Spleen (tissue), 11 donors: ENCODE measurements around the gene CNBP. TPM values are rescaled to one million over a fixed set of nuclear protein-coding genes. Genes with fewer than 3 reads are reported as not detected.
"Not testable (repeated sequence)": the region's sequence is repeated elsewhere in the genome, so short reads cannot be mapped to it uniquely, and the experiment has no call there.

Experiments used
- DNase-seq: peaks from one replicate; pipeline ENCODE4 v3.0.0-alpha.2; 2020
- H3K27ac ChIP-seq, 8 donors: fragments of 200-600 bp; sonication (generic) in 7 of 8; 1 replicate in 4 of 8; 2 replicates in 4 of 8; pipeline versions ENCODE4 v1.5.0 to v1.8.0; 2016 to 2021; ENCODE audit warnings: inconsistent platforms in 4 of 8, mild to moderate bottlenecking in 4 of 8, moderate library complexity in 1 of 8
- H3K27me3 ChIP-seq, 7 donors: fragments of 200-600 bp; sonication (generic) in 6 of 7; replicated peaks in 1 of 7; 1 replicate in 4 of 7; 2 replicates in 3 of 7; pipeline versions ENCODE4 v1.5.0 to v1.8.0; 2016 to 2021; ENCODE audit warnings: inconsistent platforms in 3 of 7, mild to moderate bottlenecking in 1 of 7
- H3K36me3 ChIP-seq, 6 donors: fragments of 200-600 bp; sonication (generic) in 5 of 6; 1 replicate in 4 of 6; 2 replicates in 2 of 6; pipeline versions ENCODE4 v1.5.0 to v1.8.0; 2016 to 2021; ENCODE audit warnings: inconsistent platforms in 2 of 6
- H3K4me1 ChIP-seq, 6 donors: fragments of 200-600 bp; sonication (generic) in 5 of 6; 1 replicate in 3 of 6; 2 replicates in 3 of 6; pipeline versions ENCODE4 v1.5.0 to v1.8.0; 2016 to 2021; ENCODE audit warnings: inconsistent platforms in 3 of 6
- H3K4me3 ChIP-seq, 8 donors: fragments of 200-600 bp; sonication (generic) in 7 of 8; 1 replicate in 4 of 8; 2 replicates in 4 of 8; pipeline versions ENCODE4 v1.5.0 to v1.8.0; 2016 to 2021; ENCODE audit warnings: inconsistent platforms in 4 of 8, mild to moderate bottlenecking in 4 of 8, moderate library complexity in 2 of 8
- H3K9me3 ChIP-seq, 8 donors: fragments of 200-600 bp; sonication (generic) in 7 of 8; 1 replicate in 4 of 8; 2 replicates in 4 of 8; pipeline versions ENCODE4 v1.5.0 to v1.8.0; 2016 to 2021; ENCODE audit warnings: inconsistent platforms in 4 of 8
- CTCF ChIP-seq, 11 experiments: fragments of 200-600 bp in 7 of 11; fragments of 450-650 bp in 4 of 11; sonication (generic) in 4 of 11; IDR thresholded peaks in 8 of 11; conservative IDR thresholded peaks in 3 of 11; 1 replicate in 7 of 11; 2 replicates in 4 of 11; pipeline versions ENCODE4 v1.4.0 to v1.8.0; 2016 to 2021; ENCODE audit warnings: antibody characterized with exemption in 11 of 11, inconsistent platforms in 4 of 11, mild to moderate bottlenecking in 1 of 11
- POLR2A ChIP-seq, 3 donors: fragments of 450-650 bp; IDR thresholded peaks; one replicate each; pipeline ENCODE4 v1.5.1; 2017; ENCODE audit warnings: antibody characterized with exemption in 3 of 3, mild to moderate bottlenecking in 1 of 3
- POLR2AphosphoS5 ChIP-seq, 3 donors: sonication (generic); formaldehyde crosslinking; IDR thresholded peaks; one replicate each; pipeline ENCODE4 v1.5.1; 2017; ENCODE audit warnings: antibody characterized with exemption in 3 of 3
- whole genome bisulfite sequencing, 5 donors: extraction: QIAGEN DNeasy Blood & Tissue Kit in 3 of 5; methylation state at CpG; one replicate each; pipeline versions ENCODE4 v1.1.5 to v1.1.7; 2013 to 2018; 5-methylcytosine and 5-hydroxymethylcytosine counted together
- intact Hi-C: fragments of 100-400 bp; cut with DNase I; formaldehyde crosslinking; loops from one replicate; pipeline ENCODE4 v1.15.0; 2023; ENCODE audit warnings: low total_unique reads
- polyA plus RNA-seq, 3 donors: library from polyadenylated mRNA; stranded (reverse); fragments of 200-250 nt; gene quantifications; one replicate each; pipeline ENCODE4 v1.2.1, GENCODE V29; 2013
- total RNA-seq, 7 donors: library from RNA; depleted of rRNA in 3 of 7; stranded (reverse); fragments of >200 nt in 3 of 7; fragmentation: NEBNext Ultra II Directional in 4 of 7; extraction: Animal tissue kit (Norgen Biotek cat#: 25700) in 4 of 7; gene quantifications; one replicate each; pipeline versions ENCODE4 v1.1.0 to v1.2.1, GENCODE V29; 2016 to 2021
- donor health status: healthy with polysubstance abuse.
- donor health status: DM: no; HTN: no; CAD: no; lungs with moderate emphysema.
- donor health status: DM: no; HTN: no; CAD: no.
- donor health status: Bipolar disorder and iron deficiency.
- donor health status: healthy.
- donor health status: DM: no; HTN: no; CAD: no.
- donor health status: DM: yes; HTN: yes; CAD: no.

The CNBP gene
- total and polyA plus RNA-seq, 10 donors, result 252 to 420 (median 312) TPM

GRCh38 chr3:129187857-129188256 is 4.2 kb upstream of the CNBP start:
- H3K36me3 ChIP-seq, result no peaks in the 10 kb centered on the region
- H3K27me3 ChIP-seq, result no peaks in the 10 kb centered on the region
- H3K9me3 ChIP-seq, result no peaks in the 10 kb centered on the region
- no peak for DNase-seq
- intact Hi-C loops, result no loop called here
- peak overlapping the region in 3 of 8 donors; percentile 36 to 99 (median 39) for H3K27ac ChIP-seq
- H3K4me1 ChIP-seq, result peaks cover 10 to 38% (median 17%) of the 10 kb centered on the region in 6 donors
- TF ChIP-seq POLR2A (IDR thresholded peaks at IDR 0.05) (no peak), CTCF (IDR thresholded peaks at IDR 0.05 in 8 of 11, conservative IDR thresholded peaks at IDR 0.05 in 3 of 11) (no peak), POLR2AphosphoS5 (IDR thresholded peaks at IDR 0.05) (no peak)
- WGBS, 5 donors, result 47 to 75% (median 50%) methylated on average over 1 of the region's 1 CpG
- no peak overlapping the region for H3K4me3 ChIP-seq

GRCh38 chr3:129185783-129186182 is 2.1 kb upstream of the CNBP start:
- Histone ChIP-seq H3K9me3 (no peaks in the 10 kb centered on the region), H3K27ac (peak overlapping the region in 1 of 8 donors; percentile 99), H3K4me1 (peaks cover 25 to 58% (median 33%) of the 10 kb centered on the region in 6 donors), H3K36me3 (peaks cover 0 to under 1% (median 0%) of the 10 kb centered on the region in 6 donors), H3K27me3 (no peaks in the 10 kb centered on the region), H3K4me3 (no peak overlapping the region)
- 82 to 93% (median 87%) methylated on average over 3 of the region's 3 CpGs for WGBS, 5 donors
- intact Hi-C loops, result no loop called here
- no peak for TF ChIP-seq POLR2A (IDR thresholded peaks at IDR 0.05)
- no peak for TF ChIP-seq POLR2AphosphoS5 (IDR thresholded peaks at IDR 0.05)
- TF ChIP-seq CTCF (IDR thresholded peaks at IDR 0.05 in 8 of 11, conservative IDR thresholded peaks at IDR 0.05 in 3 of 11), result no peak
- DNase-seq, result no peak

- intact Hi-C loops, result not testable (repeated sequence)
These were observed 1.3 kb upstream of the CNBP start for GRCh38 chr3:129184784-129185542.

DNA sequence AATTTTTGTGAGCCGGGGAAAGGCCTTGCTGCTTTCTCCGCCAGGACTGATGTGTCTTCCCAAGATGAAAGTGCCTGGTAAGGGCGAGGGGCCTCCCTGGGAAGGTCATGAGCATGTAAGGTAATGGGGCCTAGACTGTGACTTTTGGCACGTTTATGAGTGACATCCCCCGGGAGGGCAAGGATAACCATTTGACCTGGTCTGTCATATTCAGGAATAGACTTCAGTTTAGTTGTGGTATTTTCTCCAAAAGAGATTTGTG is 631 bp upstream of the CNBP start:
- peak overlapping the region; percentile 83 to 100 (median 98) for H3K27ac ChIP-seq
- intact Hi-C loops, result no loop called here
- H3K27me3 ChIP-seq, result no peaks in the 10 kb centered on the region
- peaks cover 38 to 73% (median 47%) of the 10 kb centered on the region in 6 donors for H3K4me1 ChIP-seq
- WGBS, 5 donors, result 0 to 8% (median 3%) methylated on average over 5 of the region's 5 CpGs
- H3K36me3 ChIP-seq, result peaks cover 0 to 10% (median 0%) of the 10 kb centered on the region in 6 donors
- no peak for DNase-seq
- peak overlapping the region; percentile 75 to 100 (median 90) for H3K4me3 ChIP-seq
- no peak for TF ChIP-seq CTCF (IDR thresholded peaks at IDR 0.05 in 8 of 11, conservative IDR thresholded peaks at IDR 0.05 in 3 of 11)
- TF ChIP-seq POLR2A (IDR thresholded peaks at IDR 0.05), result no peak
- TF ChIP-seq POLR2AphosphoS5 (IDR thresholded peaks at IDR 0.05), result no peak
- H3K9me3 ChIP-seq, result no peaks in the 10 kb centered on the region

More at GRCh38 chr3:129184784-129185542, 1.3 kb upstream of the CNBP start:
- peak overlapping the region in 7 of 8 donors; percentile 96 to 100 (median 98) for H3K27ac ChIP-seq
- H3K4me3 ChIP-seq, result peak overlapping the region in 5 of 8 donors; percentile 77 to 100 (median 87)
- 74 to 88% (median 80%) methylated on average over 20 of the region's 20 CpGs for WGBS, 5 donors
- DNase-seq, H3K36me3 ChIP-seq, H3K27me3 ChIP-seq, H3K9me3 ChIP-seq: not testable (repeated sequence)
- peaks cover 32 to 66% (median 41%) of the 10 kb centered on the region in 6 donors for H3K4me1 ChIP-seq
